Endothelial cell of umbilical vein (primary cell): Measurements from ENCODE around the gene SH3D21. TPM values are rescaled to one million over a fixed set of nuclear protein-coding genes. Genes with fewer than 3 reads are reported as not detected.

Source experiments
- BruUV-seq: library from RNA; stranded (reverse); fragments of 400-500 nt; replicated peaks from 2 replicates; lab custom pipeline; 2021; lab: Mats Ljungman, UMichigan
- CTCF ChIA-PET: fragments of 300-600, 350-600 bp; sonication (Branson Sonifier 250); formaldehyde crosslinking; loops from one replicate; lab custom pipeline; 2021; ENCODE audit warnings: antibody characterized with exemption, inconsistent platforms; lab: Charles Lee
- POLR2A ChIA-PET: fragments of 300-600, 350-600 bp; sonication (Branson Sonifier 250); formaldehyde crosslinking; loops from one replicate; lab custom pipeline; 2021; ENCODE audit warnings: antibody characterized with exemption, inconsistent platforms; lab: Charles Lee
- DNase-seq: peaks from one replicate; pipeline ENCODE4 v3.0.0-alpha.2; 2011; ENCODE audit warnings: low read depth, low spot score
- FAIRE-seq: peaks from 2 replicates; lab custom pipeline; 2011; peaks lifted over from hg19 to GRCh38; lab: Jason Lieb, UNC
- H2AFZ ChIP-seq: 2 replicates; pipeline ENCODE4 v1.6.0; 2012; ENCODE audit warnings: low read depth, low read length, control low read depth, inconsistent platforms
- H3K27ac ChIP-seq: 2 replicates; pipeline ENCODE4 v1.5.1; 2011; ENCODE audit warnings: low read depth, mild to moderate bottlenecking, control low read depth, low read length, moderate library complexity; ENCODE audit not compliant: insufficient read depth
- H3K27me3 ChIP-seq, 2 experiments: 2 replicates each; pipeline versions ENCODE4 v1.6.0 to v1.6.1; 2011; ENCODE audit warnings: low read length in 2 of 2, mixed read lengths in 1 of 2; ENCODE audit not compliant: control insufficient read depth in 2 of 2, insufficient read depth in 2 of 2
- H3K36me3 ChIP-seq, 2 experiments: 2 replicates in 1 of 2; 3 replicates in 1 of 2; pipeline ENCODE4 v1.5.1; 2011; ENCODE audit warnings: low read length in 2 of 2, mild to moderate bottlenecking in 1 of 2, moderate library complexity in 1 of 2; ENCODE audit not compliant: control insufficient read depth in 2 of 2, insufficient read depth in 2 of 2; ENCODE audit errors: extremely low read depth in 1 of 2
- H3K4me1 ChIP-seq: 3 replicates; pipeline ENCODE4 v1.5.1; 2011; ENCODE audit warnings: mild to moderate bottlenecking, low read length; ENCODE audit not compliant: control insufficient read depth, insufficient read depth; ENCODE audit errors: extremely low read depth
- H3K4me2 ChIP-seq: 2 replicates; pipeline ENCODE4 v1.6.1; 2011; ENCODE audit warnings: low read length, control low read depth, mixed read lengths; ENCODE audit not compliant: insufficient read depth
- H3K4me3 ChIP-seq, 3 experiments: fragments of 200-600 bp in 1 of 3; sonication (generic), shearing (Covaris generic) in 1 of 3; replicated peaks in 1 of 3; 2 replicates each; pipeline ENCODE4 v1.5.1; 2011 to 2016; ENCODE audit warnings: control low read depth in 3 of 3, low read length in 3 of 3, mild to moderate bottlenecking in 2 of 3, inconsistent platforms in 1 of 3, low read depth in 1 of 3, moderate library complexity in 1 of 3; ENCODE audit not compliant: insufficient read depth in 1 of 3
- H3K79me2 ChIP-seq: 2 replicates; pipeline ENCODE4 v1.6.0; 2012; ENCODE audit warnings: low read length, inconsistent platforms; ENCODE audit not compliant: control insufficient read depth, insufficient read depth
- H3K9ac ChIP-seq: replicated peaks from 2 replicates; pipeline ENCODE3; 2011; ENCODE audit warnings: low read length, control low read depth; ENCODE audit not compliant: insufficient read depth; ENCODE audit errors: extremely low read depth
- H3K9me1 ChIP-seq: replicated peaks from 3 replicates; pipeline ENCODE4 v1.6.0; 2011; ENCODE audit warnings: mild to moderate bottlenecking, low read length; ENCODE audit not compliant: control insufficient read depth, insufficient read depth; ENCODE audit errors: extremely low read depth
- H3K9me3 ChIP-seq: replicated peaks from 2 replicates; pipeline ENCODE4 v1.5.1; 2012; ENCODE audit warnings: low read length, inconsistent platforms; ENCODE audit not compliant: control insufficient read depth, insufficient read depth
- H4K20me1 ChIP-seq: replicated peaks from 2 replicates; pipeline ENCODE3; 2011; ENCODE audit warnings: mild to moderate bottlenecking, low read length; ENCODE audit not compliant: control insufficient read depth, insufficient read depth; ENCODE audit errors: extremely low read depth
- EZH2 ChIP-seq: IDR thresholded peaks from 2 replicates; pipeline ENCODE4 v1.6.1; 2012; ENCODE audit warnings: borderline replicate concordance, low read depth, mild to moderate bottlenecking, moderate library complexity, low read length, inconsistent platforms; ENCODE audit not compliant: severe bottlenecking
- FOS ChIP-seq: IDR thresholded peaks from 2 replicates; pipeline ENCODE4 v1.6.1; 2011; ENCODE audit warnings: mild to moderate bottlenecking, low read length, moderate library complexity, borderline replicate concordance; ENCODE audit not compliant: insufficient read depth
- GATA2 ChIP-seq: IDR thresholded peaks from 2 replicates; pipeline ENCODE4 v1.7.0; 2011; ENCODE audit warnings: low read depth, mild to moderate bottlenecking, moderate library complexity, mixed read lengths, low read length; ENCODE audit not compliant: insufficient read length, insufficient read depth
- JUN ChIP-seq: IDR thresholded peaks from 2 replicates; pipeline ENCODE4 v1.6.1; 2011; ENCODE audit warnings: borderline replicate concordance, low read depth; ENCODE audit not compliant: insufficient read length, insufficient read depth
- MYC ChIP-seq: IDR thresholded peaks from one replicate; pipeline ENCODE4 v1.6.1; 2011; ENCODE audit warnings: mild to moderate bottlenecking, low read depth, low read length
- POLR2A ChIP-seq: IDR thresholded peaks from 2 replicates; pipeline ENCODE4 v1.6.1; 2012; ENCODE audit warnings: low read depth, mild to moderate bottlenecking, control low read depth, low read length
- POLR2AphosphoS5 ChIP-seq: IDR thresholded peaks from 2 replicates; pipeline ENCODE4 v1.6.1; 2012; ENCODE audit warnings: low read depth, mild to moderate bottlenecking, control low read depth, low read length, moderate library complexity; ENCODE audit not compliant: insufficient read depth
- dilution Hi-C: fragments of 300-500 bp; cut with MboI; formaldehyde crosslinking; loops from one replicate; pipeline ENCODE4 v1.15.0; 2019; ENCODE audit warnings: low sequenced_read_pairs; ENCODE audit not compliant: extremely low pct_ligation_motif_present
- intact Hi-C: fragments of 100-400 bp; cut with micrococcal nuclease; formaldehyde crosslinking; loops from one replicate; pipeline ENCODE4 v1.10.0; 2022
- polyA plus RNA-seq, 4 experiments: library from polyadenylated mRNA; depleted of rRNA in 3 of 4; stranded (reverse) in 3 of 4; unstranded in 1 of 4; fragments of >200 nt; gene quantifications; 2 replicates each; pipeline versions ENCODE4 v1.2.1 to v1.2.3, GENCODE V29; 2011 to 2012; ENCODE audit warnings: missing spikeins in 1 of 4
- total RNA-seq: library from RNA; stranded (reverse); gene quantifications from 2 replicates; pipeline ENCODE4 v1.2.3, GENCODE V29; 2021
- TF ChIP-seq, protein P1 (sequence below): IDR thresholded peaks from 2 replicates; pipeline ENCODE4 v1.6.1; 2011; ENCODE audit not compliant: insufficient read depth, insufficient read length
- TF ChIP-seq, protein P2 (sequence below), 2 donors: IDR thresholded peaks; 1 replicate in 1 of 2; 2 replicates in 1 of 2; pipeline ENCODE4 v1.5.1; 2011; ENCODE audit warnings: low read length in 2 of 2, mild to moderate bottlenecking in 2 of 2, moderate library complexity in 2 of 2, control low read depth in 1 of 2, inconsistent platforms in 1 of 2, low read depth in 1 of 2; ENCODE audit not compliant: insufficient read depth in 1 of 2; ENCODE audit errors: extremely low read depth in 1 of 2

Gene SH3D21
- total and polyA plus RNA-seq, 2 donors (not counting 3 experiments of a cell fraction or from before 2014, with no cell fraction given) = 1.8 to 7.2 TPM

DNA sequence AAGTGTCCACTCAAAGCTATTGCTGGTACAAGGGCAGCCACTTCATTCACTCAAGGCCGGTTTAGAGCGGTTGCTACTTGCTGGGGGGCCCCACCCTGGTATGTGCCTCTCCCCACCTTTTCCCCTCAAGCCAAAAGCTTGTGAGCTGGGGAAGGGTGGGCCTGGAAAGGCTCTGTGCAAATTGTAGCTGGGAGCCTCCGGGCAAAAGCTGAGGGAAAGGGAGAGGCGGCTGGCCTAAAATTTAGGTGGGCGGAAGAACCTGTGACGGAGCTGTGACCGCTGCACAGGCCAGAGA lies 306 bp upstream of the SH3D21 start:
- Histone ChIP-seq H3K9me3 (no peaks in the 10 kb centered on the region), H3K36me3 (peaks cover 19 to 27% of the 10 kb centered on the region in 2 experiments), H3K4me3 (no peak overlapping the region), H4K20me1 (no peaks in the 10 kb centered on the region), H3K4me2 (peak overlapping the region; percentile 56), H3K79me2 (peaks cover 10% of the 10 kb centered on the region), H3K4me1 (peaks cover 16% of the 10 kb centered on the region), H3K9ac (no peak overlapping the region), H3K27me3 (no peaks in the 10 kb centered on the region), H2AFZ (no peak overlapping the region), H3K27ac (no peak overlapping the region), H3K9me1 (no peaks in the 10 kb centered on the region)
- ChIA-PET CTCF (interaction anchor here (1.0 to 2.3 kb wide), 7 partner anchors 12 to 171 kb away, joined by 3 to 9 read pairs (median 6); no protein-coding TSS in a partner anchor), POLR2A (no interaction called here)
- intact Hi-C loops (loop anchor here (1.0 to 2.0 kb wide), 2 partner anchors 17 to 115 kb away; partner anchors contain the start of gene EVA1B), dilution Hi-C loops (no loop called here)
- BruUV-seq = no TSS peak
- no peak for FAIRE-seq
- TF ChIP-seq JUN (no peak), EZH2 (no peak), POLR2A (no peak), GATA2 (no peak), FOS (no peak), POLR2AphosphoS5 (no peak), MYC (no peak)
- TF ChIP-seq, protein P1, sequence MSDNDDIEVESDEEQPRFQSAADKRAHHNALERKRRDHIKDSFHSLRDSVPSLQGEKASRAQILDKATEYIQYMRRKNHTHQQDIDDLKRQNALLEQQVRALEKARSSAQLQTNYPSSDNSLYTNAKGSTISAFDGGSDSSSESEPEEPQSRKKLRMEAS = no peak
- TF ChIP-seq, protein P2, sequence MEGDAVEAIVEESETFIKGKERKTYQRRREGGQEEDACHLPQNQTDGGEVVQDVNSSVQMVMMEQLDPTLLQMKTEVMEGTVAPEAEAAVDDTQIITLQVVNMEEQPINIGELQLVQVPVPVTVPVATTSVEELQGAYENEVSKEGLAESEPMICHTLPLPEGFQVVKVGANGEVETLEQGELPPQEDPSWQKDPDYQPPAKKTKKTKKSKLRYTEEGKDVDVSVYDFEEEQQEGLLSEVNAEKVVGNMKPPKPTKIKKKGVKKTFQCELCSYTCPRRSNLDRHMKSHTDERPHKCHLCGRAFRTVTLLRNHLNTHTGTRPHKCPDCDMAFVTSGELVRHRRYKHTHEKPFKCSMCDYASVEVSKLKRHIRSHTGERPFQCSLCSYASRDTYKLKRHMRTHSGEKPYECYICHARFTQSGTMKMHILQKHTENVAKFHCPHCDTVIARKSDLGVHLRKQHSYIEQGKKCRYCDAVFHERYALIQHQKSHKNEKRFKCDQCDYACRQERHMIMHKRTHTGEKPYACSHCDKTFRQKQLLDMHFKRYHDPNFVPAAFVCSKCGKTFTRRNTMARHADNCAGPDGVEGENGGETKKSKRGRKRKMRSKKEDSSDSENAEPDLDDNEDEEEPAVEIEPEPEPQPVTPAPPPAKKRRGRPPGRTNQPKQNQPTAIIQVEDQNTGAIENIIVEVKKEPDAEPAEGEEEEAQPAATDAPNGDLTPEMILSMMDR (IDR thresholded peaks at IDR 0.05; ENCODE audit: extremely low read depth in 1 of 2, insufficient read depth in 1 of 2, low read depth in 1 of 2, low read length in 2 of 2) = no peak
- DNase-seq = no peak
